GM12864 (cell line): Measurements from ENCODE around the gene RBM38.

Experiments used
- DNase-seq: peaks from one replicate; pipeline ENCODE4 v3.0.0-alpha.2; 2011; ENCODE audit warnings: low read depth
- H3K4me3 ChIP-seq: 2 replicates; pipeline ENCODE4 v1.5.1; 2011; ENCODE audit warnings: mild to moderate bottlenecking, low read depth, low read length, control low read depth
- TF ChIP-seq, protein P1 (sequence below): IDR thresholded peaks from 2 replicates; pipeline ENCODE4 v1.5.1; 2011; ENCODE audit warnings: low read depth, mild to moderate bottlenecking, moderate library complexity, low read length, control low read depth, inconsistent platforms; ENCODE audit errors: missing control alignments

Gene RBM38

GRCh38 chr20:57380081-57380750, 11.0 kb upstream of the RBM38 start:
- TF ChIP-seq, protein P1, sequence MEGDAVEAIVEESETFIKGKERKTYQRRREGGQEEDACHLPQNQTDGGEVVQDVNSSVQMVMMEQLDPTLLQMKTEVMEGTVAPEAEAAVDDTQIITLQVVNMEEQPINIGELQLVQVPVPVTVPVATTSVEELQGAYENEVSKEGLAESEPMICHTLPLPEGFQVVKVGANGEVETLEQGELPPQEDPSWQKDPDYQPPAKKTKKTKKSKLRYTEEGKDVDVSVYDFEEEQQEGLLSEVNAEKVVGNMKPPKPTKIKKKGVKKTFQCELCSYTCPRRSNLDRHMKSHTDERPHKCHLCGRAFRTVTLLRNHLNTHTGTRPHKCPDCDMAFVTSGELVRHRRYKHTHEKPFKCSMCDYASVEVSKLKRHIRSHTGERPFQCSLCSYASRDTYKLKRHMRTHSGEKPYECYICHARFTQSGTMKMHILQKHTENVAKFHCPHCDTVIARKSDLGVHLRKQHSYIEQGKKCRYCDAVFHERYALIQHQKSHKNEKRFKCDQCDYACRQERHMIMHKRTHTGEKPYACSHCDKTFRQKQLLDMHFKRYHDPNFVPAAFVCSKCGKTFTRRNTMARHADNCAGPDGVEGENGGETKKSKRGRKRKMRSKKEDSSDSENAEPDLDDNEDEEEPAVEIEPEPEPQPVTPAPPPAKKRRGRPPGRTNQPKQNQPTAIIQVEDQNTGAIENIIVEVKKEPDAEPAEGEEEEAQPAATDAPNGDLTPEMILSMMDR = no peak
- H3K4me3 ChIP-seq = no peak overlapping the region
- DNase-seq = no peak

DNA sequence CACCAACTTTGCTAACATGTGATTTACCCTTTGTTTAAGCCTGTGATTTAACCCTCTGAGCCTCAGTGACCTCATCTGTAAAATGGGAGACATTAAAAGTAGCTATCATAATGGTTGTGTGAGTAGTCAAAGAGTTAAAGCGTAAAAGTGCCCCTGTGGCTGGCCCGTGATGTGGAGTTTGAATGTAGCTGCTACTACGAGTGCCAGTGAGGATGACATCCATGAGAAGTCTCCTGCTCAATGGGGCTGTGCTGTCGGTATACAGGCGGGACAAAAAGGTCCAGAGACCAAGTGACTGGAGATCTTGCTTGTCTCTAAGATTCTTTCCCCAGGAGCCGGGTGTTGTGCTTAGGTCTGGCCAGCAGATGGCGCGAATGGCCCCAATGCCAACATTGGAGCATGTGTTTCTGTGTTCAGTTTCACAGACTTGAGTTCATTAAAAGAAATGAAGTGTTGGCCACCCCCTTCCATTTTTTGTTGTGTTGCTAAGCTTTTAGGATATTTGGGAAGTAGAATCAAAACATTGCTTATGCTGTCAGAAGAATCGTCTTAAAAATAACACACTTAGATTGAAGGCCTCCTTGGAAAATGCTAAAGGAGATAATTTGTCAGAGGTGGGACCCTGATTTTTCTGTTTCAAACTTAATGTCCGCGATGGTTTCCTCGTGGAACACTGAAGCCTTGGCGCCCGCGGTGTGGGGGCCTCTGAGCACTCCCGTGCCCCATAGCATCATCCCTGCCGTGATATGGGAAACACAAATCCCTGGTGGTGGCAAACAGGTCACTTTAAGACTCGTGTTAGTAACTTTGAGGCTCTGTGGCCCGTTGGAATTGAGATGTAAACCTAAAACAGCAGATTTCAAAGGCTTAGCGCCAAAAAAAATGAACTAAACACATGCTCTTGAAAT, 9.3 kb upstream of the RBM38 start:
- TF ChIP-seq, protein P1 = peak; percentile 94
- no peak overlapping the region for H3K4me3 ChIP-seq
- no peak for DNase-seq

- H3K4me3 ChIP-seq = no peak overlapping the region
- no peak for DNase-seq
- TF ChIP-seq, protein P1 = no peak
Observed at GRCh38 chr20:57382516-57382915, 8.7 kb upstream of the RBM38 start.

- TF ChIP-seq, protein P1 = no peak
- no peak overlapping the region for H3K4me3 ChIP-seq
- DNase-seq = no peak
Observed at GRCh38 chr20:57383447-57384347, 7.5 kb upstream of the RBM38 start.

DNA sequence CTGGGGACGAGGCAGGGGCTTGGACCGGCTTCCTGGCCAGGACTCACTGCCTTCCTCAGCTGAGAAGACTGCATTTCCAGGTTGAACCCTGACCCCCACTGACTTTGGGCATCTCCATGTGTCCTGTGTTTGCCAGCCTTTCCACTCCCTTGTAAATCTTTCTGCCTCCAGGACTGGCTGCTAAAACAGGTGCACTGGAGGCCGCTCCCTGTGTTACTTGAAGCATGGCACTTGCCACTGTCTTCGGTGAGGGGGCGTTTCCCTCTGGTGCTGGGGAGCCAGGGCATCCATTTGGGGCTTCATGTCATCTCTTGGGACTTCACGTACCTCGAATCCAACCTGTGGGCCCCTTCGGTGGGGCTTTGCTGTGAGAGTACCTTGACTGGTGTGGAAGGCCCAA, 6.7 kb upstream of the RBM38 start:
- DNase-seq = no peak
- TF ChIP-seq, protein P1 = no peak
- no peak overlapping the region for H3K4me3 ChIP-seq

DNA sequence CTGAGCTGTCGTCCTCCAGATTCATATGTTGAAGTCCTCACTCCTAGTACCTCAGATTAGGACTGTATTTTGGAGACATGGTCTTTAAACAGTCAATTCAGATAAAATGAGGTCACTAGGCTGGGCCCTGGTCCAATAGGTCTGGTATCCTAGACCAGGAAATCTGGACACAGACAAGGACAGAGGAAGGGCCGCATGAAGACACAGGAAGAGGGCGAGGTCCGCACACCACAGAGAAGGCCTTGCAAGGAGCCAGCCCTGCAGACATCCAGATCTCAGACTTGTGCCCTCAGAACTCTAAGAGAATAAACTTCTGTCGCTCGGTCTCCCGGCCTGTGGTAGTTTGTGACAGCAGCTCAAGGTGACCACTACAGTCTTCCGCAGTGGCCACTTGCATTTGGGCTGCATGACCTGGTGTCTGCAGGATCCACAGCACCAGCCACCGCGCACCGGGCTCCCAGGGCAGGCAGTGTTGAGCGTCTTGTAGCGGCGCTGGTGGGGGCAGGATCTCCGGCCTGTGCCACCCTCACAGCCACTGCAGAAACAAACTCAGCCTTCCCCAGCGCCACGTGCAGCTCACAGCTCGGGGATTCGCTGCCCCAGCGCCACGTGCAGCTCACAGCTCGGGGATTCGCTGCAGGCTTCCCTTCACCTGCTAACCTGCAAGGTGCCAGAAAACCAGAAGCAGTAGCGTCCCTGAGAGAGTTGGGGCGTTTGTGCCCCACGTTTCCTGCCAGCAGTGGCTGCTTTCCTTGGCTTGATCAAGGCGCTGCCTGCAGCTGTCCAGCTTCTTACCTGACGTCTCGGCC, 6.0 kb upstream of the RBM38 start:
- TF ChIP-seq, protein P1 = no peak
- DNase-seq = no peak
- no peak overlapping the region for H3K4me3 ChIP-seq
